GM23338 (cell line): Measurements from ENCODE around the gene DOCK1. TPM values are rescaled to one million over a fixed set of nuclear protein-coding genes. Genes with fewer than 3 reads are reported as not detected.

ENCODE experiments used
- ATAC-seq: fragments of 200-7000 bp; cut with Tn5 transposase; 3 replicates; pipeline ENCODE4 v1.9.1; 2020
- DNase-seq: peaks from one replicate; pipeline ENCODE4 v3.0.0-alpha.2; 2015; ENCODE audit warnings: low spot score
- H2AFZ ChIP-seq: fragments of 200-600 bp; sonication (generic); 2 replicates; pipeline ENCODE4 v1.8.0; 2016; ENCODE audit warnings: antibody characterized with exemption, mild to moderate bottlenecking, moderate library complexity
- H3F3A ChIP-seq: fragments of 200-600 bp; sonication (generic); replicated peaks from 2 replicates; pipeline ENCODE4 v1.8.0; 2017; ENCODE audit warnings: antibody characterized with exemption, mixed run types, low read depth
- H3K27ac ChIP-seq: fragments of 200-600 bp; sonication (generic); 2 replicates; pipeline ENCODE4 v1.6.1; 2016; ENCODE audit warnings: low read depth
- H3K27me3 ChIP-seq: fragments of 200-600 bp; sonication (generic); 2 replicates; pipeline ENCODE4 v1.8.0; 2016; ENCODE audit warnings: mild to moderate bottlenecking, mixed run types, moderate library complexity; ENCODE audit not compliant: insufficient read depth
- H3K36me3 ChIP-seq: fragments of 200-600 bp; sonication (generic); 2 replicates; pipeline ENCODE4 v1.8.0; 2016; ENCODE audit warnings: mild to moderate bottlenecking; ENCODE audit not compliant: insufficient read depth
- H3K4me1 ChIP-seq: fragments of 200-600 bp; sonication (generic); 2 replicates; pipeline ENCODE4 v1.8.0; 2016; ENCODE audit warnings: mild to moderate bottlenecking, moderate library complexity; ENCODE audit not compliant: insufficient read depth
- H3K4me2 ChIP-seq: fragments of 200-600 bp; sonication (generic); 2 replicates; pipeline ENCODE4 v1.7.1; 2017; ENCODE audit warnings: mixed run types
- H3K4me3 ChIP-seq: fragments of 200-600 bp; sonication (generic); 2 replicates; pipeline ENCODE4 v1.6.1; 2016; ENCODE audit warnings: mixed run types
- H3K79me2 ChIP-seq: fragments of 200-600 bp; sonication (generic); replicated peaks from 2 replicates; pipeline ENCODE4 v1.8.0; 2017; ENCODE audit warnings: mild to moderate bottlenecking; ENCODE audit not compliant: insufficient read depth
- H3K9me2 ChIP-seq: fragments of 200-600 bp; sonication (generic); 2 replicates; pipeline ENCODE4 v1.8.0; 2017; ENCODE audit not compliant: insufficient read depth
- H4K20me1 ChIP-seq: fragments of 200-600 bp; sonication (generic); replicated peaks from 2 replicates; pipeline ENCODE4 v1.8.0; 2017; ENCODE audit warnings: mild to moderate bottlenecking; ENCODE audit not compliant: insufficient read depth
- H3K27ac Mint-ChIP-seq: 2 replicates; pipeline ENCODE4 v1.8.0; 2020; ENCODE audit warnings: inconsistent platforms, mild to moderate bottlenecking, moderate library complexity, mixed read lengths
- H3K27me3 Mint-ChIP-seq: 3 replicates; pipeline ENCODE4 v1.8.0; 2022; ENCODE audit warnings: low read depth, mild to moderate bottlenecking, moderate library complexity, mixed read lengths, inconsistent platforms; ENCODE audit not compliant: insufficient read depth, poor library complexity
- H3K36me3 Mint-ChIP-seq: 3 replicates; pipeline ENCODE4 v1.8.0; 2021; ENCODE audit warnings: low read depth, mild to moderate bottlenecking, inconsistent platforms, moderate library complexity, mixed read lengths
- H3K4me1 Mint-ChIP-seq: 3 replicates; pipeline ENCODE4 v1.8.0; 2020; ENCODE audit warnings: mild to moderate bottlenecking, inconsistent platforms, mixed read lengths
- H3K4me3 Mint-ChIP-seq: 3 replicates; pipeline ENCODE4 v1.8.0; 2021; ENCODE audit warnings: moderate library complexity, mild to moderate bottlenecking, inconsistent platforms, mixed read lengths
- H3K9me3 Mint-ChIP-seq: 3 replicates; pipeline ENCODE4 v1.8.0; 2020; ENCODE audit warnings: moderate library complexity, mild to moderate bottlenecking, inconsistent platforms, mixed read lengths
- CREB1 ChIP-seq: fragments of 250-450 bp; sonication (Bioruptor Pico); IDR thresholded peaks from 2 replicates; pipeline ENCODE4 v1.5.0; 2020; ENCODE audit warnings: low read depth, mild to moderate bottlenecking, moderate library complexity
- EZH2 ChIP-seq: fragments of 200-600 bp; sonication (generic); IDR thresholded peaks from one replicate; pipeline ENCODE4 v1.8.0; 2017; ENCODE audit warnings: antibody characterized with exemption, mild to moderate bottlenecking, low read depth; ENCODE audit not compliant: unreplicated experiment
- EZH2phosphoT487 ChIP-seq: fragments of 200-600 bp; sonication (generic); IDR thresholded peaks from one replicate; pipeline ENCODE4 v1.8.1; 2018; ENCODE audit warnings: antibody characterized with exemption; ENCODE audit not compliant: unreplicated experiment
- JUNB ChIP-seq: IDR thresholded peaks from one replicate; pipeline ENCODE4 v1.6.1; 2016; ENCODE audit warnings: antibody characterized with exemption; ENCODE audit not compliant: unreplicated experiment
- NANOG ChIP-seq: IDR thresholded peaks from 2 replicates; pipeline ENCODE4 v1.6.1; 2016; ENCODE audit warnings: antibody characterized with exemption, borderline replicate concordance
- POLR2AphosphoS5 ChIP-seq: IDR thresholded peaks from 2 replicates; pipeline ENCODE4 v1.6.1; 2016; ENCODE audit warnings: antibody characterized with exemption, low read depth
- STAT1 ChIP-seq: IDR thresholded peaks from one replicate; pipeline ENCODE4 v1.6.1; 2016; ENCODE audit warnings: antibody characterized with exemption; ENCODE audit not compliant: unreplicated experiment
- ZNF114 ChIP-seq: fragments of 250-450 bp; sonication (Bioruptor Pico); IDR thresholded peaks from 2 replicates; pipeline ENCODE4 v1.5.0; 2020; ENCODE audit warnings: mild to moderate bottlenecking, moderate library complexity
- ZNF331 ChIP-seq: fragments of 250-450 bp; sonication (Bioruptor Pico); IDR thresholded peaks from 2 replicates; pipeline ENCODE4 v1.5.0; 2020; ENCODE audit warnings: low read depth, mild to moderate bottlenecking, moderate library complexity
- polyA plus RNA-seq: library from polyadenylated mRNA; unstranded; fragments of >200 nt; fragmentation: Nextera tagmentation; extraction: Ambion mirVana; gene quantifications from 2 replicates; pipeline ENCODE4 v1.2.1, GENCODE V29; 2016
- total RNA-seq: library from RNA; depleted of rRNA; stranded (reverse); fragments of >200 nt; shearing (Covaris generic); gene quantifications from 2 replicates; pipeline ENCODE4 v1.2.3, GENCODE V29; 2014
- TF ChIP-seq, protein P1 (sequence below): IDR thresholded peaks from one replicate; pipeline ENCODE4 v1.6.1; 2018; ENCODE audit warnings: antibody characterized with exemption; ENCODE audit not compliant: unreplicated experiment
- TF ChIP-seq, protein P2 (sequence below): IDR thresholded peaks from 2 replicates; pipeline ENCODE4 v1.6.1; 2016; ENCODE audit warnings: antibody characterized with exemption

DOCK1 gene
- total and polyA plus RNA-seq, 2 experiments from 2014 or later, result 13.2 to 55.3 TPM

- H3K4me1 ChIP-seq, result no peaks in the 10 kb centered on the region
- no peaks in the 10 kb centered on the region for H3K79me2 ChIP-seq
- Mint-ChIP-seq H3K27ac (no peak overlapping the region), H3K9me3 (no peaks in the 10 kb centered on the region), H3K4me3 (no peak overlapping the region), H3K36me3 (peaks cover 4% of the 10 kb centered on the region; the same call in 1 of the 3 replicates), H3K27me3 (peaks cover 2% of the 10 kb centered on the region), H3K4me1 (peaks cover 3% of the 10 kb centered on the region)
- no peaks in the 10 kb centered on the region for H3K36me3 ChIP-seq
- H4K20me1 ChIP-seq, result peaks cover 20% of the 10 kb centered on the region
- no peak overlapping the region for H3K4me3 ChIP-seq
- no peak for DNase-seq
- H3K9me2 ChIP-seq, result no peaks in the 10 kb centered on the region
- ATAC-seq, result no peak
- H3K27ac ChIP-seq, result no peak overlapping the region
- no peak overlapping the region for H2AFZ ChIP-seq
- no peaks in the 10 kb centered on the region for H3K27me3 ChIP-seq
- H3F3A ChIP-seq, result no peaks in the 10 kb centered on the region
- H3K4me2 ChIP-seq, result no peak overlapping the region
- no peak for TF ChIP-seq EZH2
- no peak for TF ChIP-seq CREB1 (CRISPR knock-in tag)
Observed at GRCh38 chr10:127119936-127120335, 214.7 kb downstream of the DOCK1 start.

- Mint-ChIP-seq H3K4me3 (no peak overlapping the region), H3K27me3 (peaks cover 1% of the 10 kb centered on the region), H3K36me3 (peaks cover 14% of the 10 kb centered on the region), H3K27ac (no peak overlapping the region), H3K4me1 (no peaks in the 10 kb centered on the region), H3K9me3 (no peaks in the 10 kb centered on the region)
- H3K79me2 ChIP-seq, result no peaks in the 10 kb centered on the region
- H3K27ac ChIP-seq, result no peak overlapping the region
- peaks cover 6% of the 10 kb centered on the region; the same call in 1 of the 2 replicates for H4K20me1 ChIP-seq
- H3K4me3 ChIP-seq, result no peak overlapping the region
- ATAC-seq, result no peak
- TF ChIP-seq STAT1 (no peak), EZH2 (no peak), EZH2phosphoT487 (no peak), ZNF331 (no peak), JUNB (no peak), CREB1 (CRISPR knock-in tag) (no peak), POLR2AphosphoS5 (no peak), NANOG (no peak), ZNF114 (no peak)
- TF ChIP-seq, protein P1, sequence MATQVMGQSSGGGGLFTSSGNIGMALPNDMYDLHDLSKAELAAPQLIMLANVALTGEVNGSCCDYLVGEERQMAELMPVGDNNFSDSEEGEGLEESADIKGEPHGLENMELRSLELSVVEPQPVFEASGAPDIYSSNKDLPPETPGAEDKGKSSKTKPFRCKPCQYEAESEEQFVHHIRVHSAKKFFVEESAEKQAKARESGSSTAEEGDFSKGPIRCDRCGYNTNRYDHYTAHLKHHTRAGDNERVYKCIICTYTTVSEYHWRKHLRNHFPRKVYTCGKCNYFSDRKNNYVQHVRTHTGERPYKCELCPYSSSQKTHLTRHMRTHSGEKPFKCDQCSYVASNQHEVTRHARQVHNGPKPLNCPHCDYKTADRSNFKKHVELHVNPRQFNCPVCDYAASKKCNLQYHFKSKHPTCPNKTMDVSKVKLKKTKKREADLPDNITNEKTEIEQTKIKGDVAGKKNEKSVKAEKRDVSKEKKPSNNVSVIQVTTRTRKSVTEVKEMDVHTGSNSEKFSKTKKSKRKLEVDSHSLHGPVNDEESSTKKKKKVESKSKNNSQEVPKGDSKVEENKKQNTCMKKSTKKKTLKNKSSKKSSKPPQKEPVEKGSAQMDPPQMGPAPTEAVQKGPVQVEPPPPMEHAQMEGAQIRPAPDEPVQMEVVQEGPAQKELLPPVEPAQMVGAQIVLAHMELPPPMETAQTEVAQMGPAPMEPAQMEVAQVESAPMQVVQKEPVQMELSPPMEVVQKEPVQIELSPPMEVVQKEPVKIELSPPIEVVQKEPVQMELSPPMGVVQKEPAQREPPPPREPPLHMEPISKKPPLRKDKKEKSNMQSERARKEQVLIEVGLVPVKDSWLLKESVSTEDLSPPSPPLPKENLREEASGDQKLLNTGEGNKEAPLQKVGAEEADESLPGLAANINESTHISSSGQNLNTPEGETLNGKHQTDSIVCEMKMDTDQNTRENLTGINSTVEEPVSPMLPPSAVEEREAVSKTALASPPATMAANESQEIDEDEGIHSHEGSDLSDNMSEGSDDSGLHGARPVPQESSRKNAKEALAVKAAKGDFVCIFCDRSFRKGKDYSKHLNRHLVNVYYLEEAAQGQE, result no peak
- TF ChIP-seq, protein P2, sequence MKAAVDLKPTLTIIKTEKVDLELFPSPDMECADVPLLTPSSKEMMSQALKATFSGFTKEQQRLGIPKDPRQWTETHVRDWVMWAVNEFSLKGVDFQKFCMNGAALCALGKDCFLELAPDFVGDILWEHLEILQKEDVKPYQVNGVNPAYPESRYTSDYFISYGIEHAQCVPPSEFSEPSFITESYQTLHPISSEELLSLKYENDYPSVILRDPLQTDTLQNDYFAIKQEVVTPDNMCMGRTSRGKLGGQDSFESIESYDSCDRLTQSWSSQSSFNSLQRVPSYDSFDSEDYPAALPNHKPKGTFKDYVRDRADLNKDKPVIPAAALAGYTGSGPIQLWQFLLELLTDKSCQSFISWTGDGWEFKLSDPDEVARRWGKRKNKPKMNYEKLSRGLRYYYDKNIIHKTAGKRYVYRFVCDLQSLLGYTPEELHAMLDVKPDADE, result no peak
- no peaks in the 10 kb centered on the region for H3K27me3 ChIP-seq
- H3K36me3 ChIP-seq, result no peaks in the 10 kb centered on the region; the same call in 1 of the 2 replicates
- DNase-seq, result no peak
- no peaks in the 10 kb centered on the region for H3K9me2 ChIP-seq
- no peak overlapping the region for H3K4me2 ChIP-seq
- no peak overlapping the region for H2AFZ ChIP-seq
- no peaks in the 10 kb centered on the region for H3F3A ChIP-seq
- no peaks in the 10 kb centered on the region for H3K4me1 ChIP-seq
Observed at GRCh38 chr10:127122831-127123230, 217.6 kb downstream of the DOCK1 start.
